ENCODE measurements around the gene CCDC112. TPM values are rescaled to one million over a fixed set of nuclear protein-coding genes. Genes with fewer than 3 reads are reported as not detected.
A peak's percentile ranks its signal among the peaks of the same experiment; 100 is the strongest.
"Not testable (repeated sequence)": the region's sequence is repeated elsewhere in the genome, so short reads cannot be mapped to it uniquely, and the experiment has no call there.

Gene CCDC112
- total and polyA plus RNA-seq, 8 donors: 6.0 to 22.0 (median 15.9) TPM

DNA sequence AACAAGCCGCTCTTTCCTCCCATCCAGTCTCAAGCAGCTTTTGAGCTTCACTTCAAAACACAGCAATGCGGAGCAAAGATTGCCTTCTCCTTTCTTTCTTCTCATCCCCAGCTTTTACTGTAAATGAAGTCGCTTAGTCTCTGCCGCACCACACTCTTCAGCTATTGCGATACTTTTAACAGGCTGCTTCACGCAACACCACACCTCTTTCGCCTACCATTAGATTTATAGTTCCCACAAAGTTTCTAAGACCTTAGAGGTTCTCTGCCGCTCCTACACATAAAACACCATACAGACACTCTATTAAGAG, 34.5 kb downstream of the CCDC112 start:
- Histone ChIP-seq H3K27ac (peak overlapping the region; percentile 83 to 86), H3K27me3 (no peaks in the 10 kb centered on the region), H3K36me3 (peaks cover 0 to 4% of the 10 kb centered on the region in 2 donors), H3K4me3 (peak overlapping the region; percentile 65 to 72), H3K4me1 (peaks cover 7 to 41% of the 10 kb centered on the region in 2 donors), H3K9me3 (no peaks in the 10 kb centered on the region)
- intact Hi-C loops (cut with DNase I): no loop called here
- DNase-seq (peak in 2 of 4 donors; percentile 5 to 18), ATAC-seq (peak; percentile 57)
- TF ChIP-seq, protein P1, sequence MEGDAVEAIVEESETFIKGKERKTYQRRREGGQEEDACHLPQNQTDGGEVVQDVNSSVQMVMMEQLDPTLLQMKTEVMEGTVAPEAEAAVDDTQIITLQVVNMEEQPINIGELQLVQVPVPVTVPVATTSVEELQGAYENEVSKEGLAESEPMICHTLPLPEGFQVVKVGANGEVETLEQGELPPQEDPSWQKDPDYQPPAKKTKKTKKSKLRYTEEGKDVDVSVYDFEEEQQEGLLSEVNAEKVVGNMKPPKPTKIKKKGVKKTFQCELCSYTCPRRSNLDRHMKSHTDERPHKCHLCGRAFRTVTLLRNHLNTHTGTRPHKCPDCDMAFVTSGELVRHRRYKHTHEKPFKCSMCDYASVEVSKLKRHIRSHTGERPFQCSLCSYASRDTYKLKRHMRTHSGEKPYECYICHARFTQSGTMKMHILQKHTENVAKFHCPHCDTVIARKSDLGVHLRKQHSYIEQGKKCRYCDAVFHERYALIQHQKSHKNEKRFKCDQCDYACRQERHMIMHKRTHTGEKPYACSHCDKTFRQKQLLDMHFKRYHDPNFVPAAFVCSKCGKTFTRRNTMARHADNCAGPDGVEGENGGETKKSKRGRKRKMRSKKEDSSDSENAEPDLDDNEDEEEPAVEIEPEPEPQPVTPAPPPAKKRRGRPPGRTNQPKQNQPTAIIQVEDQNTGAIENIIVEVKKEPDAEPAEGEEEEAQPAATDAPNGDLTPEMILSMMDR (IDR thresholded peaks at IDR 0.05): no peak

DNA sequence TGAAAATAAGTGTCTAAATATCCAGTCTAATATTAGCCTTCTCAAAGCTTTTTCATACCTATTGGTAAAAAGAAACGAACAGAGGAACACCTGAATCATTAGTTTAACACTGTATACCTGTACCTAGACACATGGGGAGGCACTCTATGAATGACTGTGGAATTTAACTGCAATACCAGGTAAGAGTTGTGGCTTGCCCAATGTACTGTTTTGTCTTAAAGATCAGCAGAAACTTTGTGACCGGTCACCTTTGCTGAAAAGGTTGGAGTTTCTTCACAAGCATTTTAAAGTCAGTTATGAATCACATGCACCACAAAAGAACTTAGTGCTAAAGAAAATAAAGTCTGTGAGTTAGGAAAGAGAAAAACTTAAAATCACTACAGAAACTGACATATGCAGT, 36.2 kb downstream of the CCDC112 start:
- no peak for DNase-seq
- Histone ChIP-seq H3K27me3 (no peaks in the 10 kb centered on the region), H3K4me1 (peaks cover 7 to 41% of the 10 kb centered on the region in 2 donors), H3K36me3 (peaks cover 0 to 4% of the 10 kb centered on the region in 2 donors), H3K27ac (no peak overlapping the region), H3K4me3 (no peak overlapping the region), H3K9me3 (no peaks in the 10 kb centered on the region)
- intact Hi-C loops (cut with DNase I): no loop called here
- TF ChIP-seq, protein P1 (IDR thresholded peaks at IDR 0.05): no peak
- ATAC-seq: no peak

DNA sequence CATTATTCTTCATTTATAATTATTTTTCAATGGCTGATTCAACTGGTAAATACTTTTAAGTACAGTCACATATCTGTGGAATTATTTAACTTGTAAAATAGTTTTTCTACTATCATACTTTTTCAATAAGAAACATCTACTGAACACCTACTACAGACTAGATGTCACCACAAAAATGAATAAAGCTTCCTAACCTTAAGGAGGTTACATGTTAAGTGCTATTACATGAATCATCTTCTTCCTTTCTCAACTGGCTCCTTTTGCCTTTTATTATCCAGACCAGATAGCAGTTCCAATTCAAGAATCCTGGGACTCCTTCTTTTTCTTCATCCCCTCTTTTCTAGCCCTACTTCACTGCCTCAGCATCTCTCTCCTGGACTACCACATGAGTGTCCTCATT, 38.5 kb downstream of the CCDC112 start:
- TF ChIP-seq, protein P1 (IDR thresholded peaks at IDR 0.05): no peak
- DNase-seq (no peak), ATAC-seq (no peak)
- Histone ChIP-seq H3K36me3 (no peaks in the 10 kb centered on the region), H3K27ac (no peak overlapping the region), H3K27me3 (no peaks in the 10 kb centered on the region), H3K4me3 (no peak overlapping the region), H3K9me3 (no peaks in the 10 kb centered on the region), H3K4me1 (peaks cover 7 to 38% of the 10 kb centered on the region in 2 donors)
- intact Hi-C loops (cut with DNase I): no loop called here

DNA sequence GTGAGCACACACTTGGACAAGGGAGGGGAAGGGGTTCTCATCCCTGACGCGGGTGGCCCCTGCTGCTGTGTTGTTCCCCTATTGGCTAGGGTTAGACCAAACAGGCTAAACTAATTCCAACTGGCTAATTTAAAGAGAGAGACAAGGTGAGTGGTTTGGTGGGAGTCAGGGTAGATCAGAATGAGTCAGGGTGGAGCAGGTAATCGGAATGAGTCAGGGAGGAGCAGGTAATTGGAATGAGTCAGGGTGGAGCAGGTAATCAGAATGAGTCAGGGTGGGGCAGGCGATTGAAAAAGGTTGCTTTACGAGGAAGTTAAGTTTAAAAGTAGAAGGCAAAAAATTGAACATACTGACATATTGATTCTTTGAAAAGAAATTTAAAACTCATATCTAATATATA, 47.1 kb downstream of the CCDC112 start:
- not testable (repeated sequence) for DNase-seq, H3K9me3 ChIP-seq, H3K36me3 ChIP-seq, H3K4me3 ChIP-seq, H3K27ac ChIP-seq, ATAC-seq, H3K27me3 ChIP-seq, H3K4me1 ChIP-seq
- intact Hi-C loops (cut with DNase I): loop anchor here in 1 of 2 donors (10.0 kb wide), 1 partner anchor 155 kb away; no protein-coding TSS in a partner anchor

DNA sequence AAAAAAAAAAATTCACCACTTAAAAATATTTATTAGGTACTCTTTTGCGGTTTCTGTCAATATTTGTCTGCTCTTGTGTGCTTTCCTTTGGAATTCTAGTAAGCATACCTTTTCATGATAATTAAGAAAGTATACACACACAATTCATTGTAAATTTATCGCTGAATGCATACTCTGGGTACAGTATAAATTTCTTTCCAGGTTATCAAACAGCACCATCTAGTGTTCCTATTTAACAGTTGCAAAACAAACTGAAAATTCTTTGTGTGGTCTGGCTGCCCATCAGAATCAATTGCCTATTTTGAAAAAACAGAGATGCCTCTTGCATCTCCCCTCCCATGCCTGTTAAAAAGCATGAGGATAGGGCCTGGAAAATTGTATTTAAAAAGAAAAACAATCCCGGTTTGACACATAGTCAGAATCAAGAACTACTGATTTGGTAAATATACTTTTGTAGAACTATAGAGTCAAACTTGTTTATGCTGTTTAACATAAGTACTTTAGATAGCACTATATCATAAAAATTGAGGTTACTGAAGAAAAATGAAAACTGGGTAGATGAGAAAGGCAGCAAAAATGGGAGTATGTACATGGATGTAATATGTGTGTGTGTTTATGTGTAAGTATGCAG, 50.0 kb downstream of the CCDC112 start:
- Histone ChIP-seq H3K36me3 (peaks cover 0 to under 1% of the 10 kb centered on the region in 2 donors), H3K27ac (no peak overlapping the region), H3K27me3 (no peaks in the 10 kb centered on the region), H3K4me1 (peaks cover 6 to 15% of the 10 kb centered on the region in 2 donors), H3K9me3 (no peaks in the 10 kb centered on the region), H3K4me3 (no peak overlapping the region)
- intact Hi-C loops (cut with DNase I): loop anchor here in 1 of 2 donors (10.0 kb wide), 1 partner anchor 152 kb away; no protein-coding TSS in a partner anchor
- DNase-seq (peak in 1 of 4 donors; percentile 35), ATAC-seq (peak; percentile 82)
- TF ChIP-seq, protein P1 (IDR thresholded peaks at IDR 0.05): peak; percentile 61 to 65
